CD14-positive monocyte (primary cell): ENCODE data around the gene TTC28. TPM values are rescaled to one million over a fixed set of nuclear protein-coding genes. Genes with fewer than 3 reads are reported as not detected.
A peak's percentile ranks its signal among the peaks of the same experiment; 100 is the strongest.

Experiments
- DNase-seq, 3 donors: peaks; one replicate each; pipeline ENCODE4 v3.0.0-alpha.2; 2011 to 2022
- H2AFZ ChIP-seq: 2 replicates; pipeline ENCODE4 v1.6.0; 2012; ENCODE audit warnings: mild to moderate bottlenecking, low read depth, low read length, inconsistent platforms; ENCODE audit not compliant: insufficient read depth, poor library complexity, severe bottlenecking
- H3K27ac ChIP-seq, 2 donors: 1 replicate in 1 of 2; 2 replicates in 1 of 2; pipeline ENCODE4 v1.5.1; 2012 to 2013; ENCODE audit warnings: low read length in 2 of 2, control low read depth in 1 of 2, inconsistent platforms in 1 of 2, low read depth in 1 of 2, mild to moderate bottlenecking in 1 of 2
- H3K27me3 ChIP-seq, 2 donors: one replicate each; pipeline versions ENCODE4 v1.6.0 to v1.6.1; 2011 to 2013; ENCODE audit warnings: low read length in 2 of 2; ENCODE audit not compliant: control insufficient read depth in 2 of 2, insufficient read depth in 2 of 2
- H3K36me3 ChIP-seq, 2 donors: replicated peaks in 1 of 2; 1 replicate in 1 of 2; 2 replicates in 1 of 2; pipeline versions ENCODE4 v1.5.1 to v1.6.1; 2012 to 2013; ENCODE audit warnings: low read length in 2 of 2, control low read depth in 1 of 2, inconsistent platforms in 1 of 2, mild to moderate bottlenecking in 1 of 2; ENCODE audit not compliant: insufficient read depth in 2 of 2, control insufficient read depth in 1 of 2
- H3K4me1 ChIP-seq, 2 donors: 1 replicate in 1 of 2; 2 replicates in 1 of 2; pipeline versions ENCODE4 v1.5.1 to v1.6.1; 2012 to 2013; ENCODE audit warnings: low read length in 2 of 2, control low read depth in 1 of 2, inconsistent platforms in 1 of 2, mild to moderate bottlenecking in 1 of 2, moderate library complexity in 1 of 2; ENCODE audit not compliant: insufficient read depth in 2 of 2, control insufficient read depth in 1 of 2
- H3K4me2 ChIP-seq: replicated peaks from 2 replicates; pipeline ENCODE3; 2012; ENCODE audit warnings: low read length, moderate library complexity, mild to moderate bottlenecking; ENCODE audit not compliant: poor library complexity, severe bottlenecking; ENCODE audit errors: extremely low read depth
- H3K4me3 ChIP-seq, 3 experiments: fragments of 200-600 bp in 1 of 3; sonication (generic) in 1 of 3; replicated peaks in 1 of 3; 1 replicate in 2 of 3; 2 replicates in 1 of 3; pipeline ENCODE4 v1.5.1; 2011 to 2013; ENCODE audit warnings: low read length in 3 of 3, mild to moderate bottlenecking in 3 of 3, control low read depth in 2 of 3, low read depth in 2 of 3, inconsistent platforms in 1 of 3, moderate library complexity in 1 of 3
- H3K79me2 ChIP-seq: 2 replicates; pipeline ENCODE4 v1.6.0; 2012; ENCODE audit warnings: mild to moderate bottlenecking, control low read depth, inconsistent platforms, low read length, moderate library complexity; ENCODE audit not compliant: insufficient read depth
- H3K9ac ChIP-seq: 2 replicates; pipeline ENCODE4 v1.6.0; 2017; ENCODE audit warnings: low read length, mild to moderate bottlenecking; ENCODE audit not compliant: insufficient read depth, poor library complexity, severe bottlenecking
- H3K9me3 ChIP-seq, 2 donors: replicated peaks in 1 of 2; 1 replicate in 1 of 2; 2 replicates in 1 of 2; pipeline versions ENCODE4 v1.5.1 to v1.6.1; 2012 to 2013; ENCODE audit warnings: low read length in 2 of 2, control low read depth in 1 of 2; ENCODE audit not compliant: control insufficient read depth in 1 of 2, insufficient read depth in 1 of 2
- H4K20me1 ChIP-seq: 2 replicates; pipeline ENCODE4 v1.6.0; 2012; ENCODE audit warnings: mild to moderate bottlenecking, low read length, control low read depth, moderate library complexity; ENCODE audit not compliant: insufficient read depth
- H3K27ac Mint-ChIP-seq, 7 donors: one replicate each; pipeline ENCODE4 v1.8.0; 2020; ENCODE audit warnings: mild to moderate bottlenecking in 7 of 7, mixed read lengths in 7 of 7, moderate library complexity in 6 of 7, inconsistent platforms in 2 of 7
- H3K27me3 Mint-ChIP-seq, 3 donors: one replicate each; pipeline ENCODE4 v1.8.0; 2021 to 2022; ENCODE audit warnings: low read depth in 3 of 3, mild to moderate bottlenecking in 3 of 3, mixed read lengths in 3 of 3, moderate library complexity in 3 of 3, inconsistent platforms in 1 of 3
- H3K36me3 Mint-ChIP-seq, 2 donors: one replicate each; pipeline ENCODE4 v1.8.0; 2020; ENCODE audit warnings: mixed read lengths in 2 of 2, inconsistent platforms in 1 of 2, mild to moderate bottlenecking in 1 of 2
- H3K4me1 Mint-ChIP-seq: one replicate; pipeline ENCODE4 v1.8.0; 2020; ENCODE audit warnings: mild to moderate bottlenecking, mixed read lengths
- H3K4me3 Mint-ChIP-seq, 2 donors: one replicate each; pipeline ENCODE4 v1.8.0; 2020; ENCODE audit warnings: mild to moderate bottlenecking in 2 of 2, mixed read lengths in 2 of 2, moderate library complexity in 1 of 2
- H3K9me3 Mint-ChIP-seq, 7 donors: one replicate each; pipeline ENCODE4 v1.8.0; 2020 to 2022; ENCODE audit warnings: mixed read lengths in 7 of 7, mild to moderate bottlenecking in 6 of 7, moderate library complexity in 6 of 7, inconsistent platforms in 2 of 7
- WGBS: methylation state at CpG from one replicate; pipeline ENCODE4 v1.1.5; 2013; ENCODE audit warnings: missing lambda C conversion rate; ENCODE audit not compliant: insufficient coverage; 5-methylcytosine and 5-hydroxymethylcytosine counted together
- intact Hi-C, 2 donors: fragments of 100-400 bp; cut with micrococcal nuclease; formaldehyde crosslinking; loops; one replicate each; pipeline versions ENCODE4 v1.15.0 to v1.15.1; 2023
- polyA plus RNA-seq, 3 donors: library from polyadenylated mRNA; depleted of rRNA in 1 of 3; unstranded in 2 of 3; stranded (reverse) in 1 of 3; fragments of 300-500 nt in 2 of 3; fragments of >200 nt in 1 of 3; fragmentation: Illumina TruSeq in 2 of 3; gene quantifications; 1 replicate in 2 of 3; 2 replicates in 1 of 3; pipeline ENCODE4 v1.2.3, GENCODE V29; 2012 to 2021
- TF ChIP-seq, protein P1 (sequence below): fragments of 200-600 bp; IDR thresholded peaks from one replicate; pipeline ENCODE4 v1.8.0; 2022; ENCODE audit warnings: antibody characterized with exemption, mild to moderate bottlenecking

TTC28 gene
- polyA plus RNA-seq, 3 donors = 0.24 to 0.61 TPM; not detected in 1

DNA sequence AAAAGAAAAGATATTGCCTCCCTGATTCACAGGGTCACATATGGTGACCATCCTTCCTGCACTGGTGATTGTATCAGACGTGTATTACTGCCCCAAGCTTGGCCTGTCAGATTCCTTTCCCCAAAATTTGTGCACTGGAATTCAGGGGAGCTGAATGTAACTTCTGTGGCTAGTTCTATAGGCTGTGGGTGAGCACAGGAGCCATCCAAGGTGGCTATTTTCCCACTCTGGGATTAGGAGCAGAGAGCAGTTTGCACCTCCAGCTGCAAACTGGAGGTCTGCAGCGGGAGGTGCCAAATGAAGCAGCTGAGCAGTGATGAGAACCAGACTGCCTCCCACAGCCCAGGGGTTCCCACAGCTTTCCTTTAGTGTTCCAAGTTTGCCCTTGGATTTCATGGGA is 636.4 kb downstream of the TTC28 start:
- H3K9me3 Mint-ChIP-seq = peaks cover 0 to 2% (median 0%) of the 10 kb centered on the region in 7 donors
- intact Hi-C loops = no loop called here
- WGBS = 100% methylated on average over 1 of the region's 2 CpGs

DNA sequence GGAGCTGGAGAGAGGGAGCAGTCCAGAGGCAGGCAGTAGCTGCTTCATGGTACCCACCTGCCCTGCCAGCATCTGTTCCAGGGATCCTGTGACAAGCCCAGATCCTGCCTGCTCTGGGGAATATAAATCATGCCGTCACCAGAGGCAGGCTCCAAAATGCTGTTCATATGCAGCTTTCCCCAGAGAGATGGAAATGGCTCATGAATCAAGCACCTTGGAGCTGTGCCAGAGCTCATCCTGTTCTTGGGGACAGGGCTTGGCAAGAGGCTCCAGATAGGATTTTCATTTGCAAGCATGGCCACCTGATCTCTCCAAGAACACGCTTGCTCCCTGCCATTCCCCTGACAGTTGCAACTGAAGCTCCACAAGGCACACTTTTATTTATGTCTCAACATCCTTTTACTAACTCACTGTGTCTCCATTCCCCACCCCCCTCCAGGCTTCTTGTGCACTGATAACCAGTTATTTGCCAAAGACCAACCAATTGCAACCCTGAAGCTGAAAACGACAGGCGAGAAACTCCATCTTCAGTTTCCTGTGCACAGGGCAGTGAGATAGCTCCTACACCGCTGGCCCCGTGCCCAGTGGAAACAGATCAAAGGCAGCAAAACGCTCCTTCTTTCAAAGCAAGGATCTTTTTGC is 644.8 kb downstream of the TTC28 start:
- no peaks in the 10 kb centered on the region for H3K27me3 ChIP-seq
- DNase-seq = no peak
- no peaks in the 10 kb centered on the region for H3K36me3 ChIP-seq
- peaks cover 2% of the 10 kb centered on the region for H3K4me1 Mint-ChIP-seq
- no peak overlapping the region for H3K4me3 Mint-ChIP-seq
- no peak overlapping the region for H2AFZ ChIP-seq
- no peak overlapping the region for H3K4me2 ChIP-seq
- TF ChIP-seq, protein P1, sequence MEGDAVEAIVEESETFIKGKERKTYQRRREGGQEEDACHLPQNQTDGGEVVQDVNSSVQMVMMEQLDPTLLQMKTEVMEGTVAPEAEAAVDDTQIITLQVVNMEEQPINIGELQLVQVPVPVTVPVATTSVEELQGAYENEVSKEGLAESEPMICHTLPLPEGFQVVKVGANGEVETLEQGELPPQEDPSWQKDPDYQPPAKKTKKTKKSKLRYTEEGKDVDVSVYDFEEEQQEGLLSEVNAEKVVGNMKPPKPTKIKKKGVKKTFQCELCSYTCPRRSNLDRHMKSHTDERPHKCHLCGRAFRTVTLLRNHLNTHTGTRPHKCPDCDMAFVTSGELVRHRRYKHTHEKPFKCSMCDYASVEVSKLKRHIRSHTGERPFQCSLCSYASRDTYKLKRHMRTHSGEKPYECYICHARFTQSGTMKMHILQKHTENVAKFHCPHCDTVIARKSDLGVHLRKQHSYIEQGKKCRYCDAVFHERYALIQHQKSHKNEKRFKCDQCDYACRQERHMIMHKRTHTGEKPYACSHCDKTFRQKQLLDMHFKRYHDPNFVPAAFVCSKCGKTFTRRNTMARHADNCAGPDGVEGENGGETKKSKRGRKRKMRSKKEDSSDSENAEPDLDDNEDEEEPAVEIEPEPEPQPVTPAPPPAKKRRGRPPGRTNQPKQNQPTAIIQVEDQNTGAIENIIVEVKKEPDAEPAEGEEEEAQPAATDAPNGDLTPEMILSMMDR = no peak
- peaks cover 0 to 3% (median 0%) of the 10 kb centered on the region in 7 donors for H3K9me3 Mint-ChIP-seq
- no peak overlapping the region for H3K4me3 ChIP-seq
- H3K9ac ChIP-seq = no peak overlapping the region
- no peaks in the 10 kb centered on the region for H3K4me1 ChIP-seq
- no peaks in the 10 kb centered on the region for H3K9me3 ChIP-seq
- no peaks in the 10 kb centered on the region for H4K20me1 ChIP-seq
- H3K36me3 Mint-ChIP-seq = no peaks in the 10 kb centered on the region
- no peak overlapping the region for H3K27ac ChIP-seq
- 12% methylated on average over 7 of the region's 7 CpGs for WGBS
- intact Hi-C loops = no loop called here
- no peaks in the 10 kb centered on the region for H3K79me2 ChIP-seq
- peaks cover 2 to 4% (median 3%) of the 10 kb centered on the region in 3 donors for H3K27me3 Mint-ChIP-seq
- H3K27ac Mint-ChIP-seq = peak overlapping the region in 1 of 7 donors; percentile 4

More for the DNA sequence above, 636.4 kb downstream of the TTC28 start:
- Mint-ChIP-seq H3K4me1 (no peaks in the 10 kb centered on the region), H3K27me3 (peaks cover 0 to 3% (median 0%) of the 10 kb centered on the region in 3 donors), H3K4me3 (no peak overlapping the region), H3K27ac (no peak overlapping the region), H3K36me3 (no peaks in the 10 kb centered on the region)
- DNase-seq = no peak
- Histone ChIP-seq H2AFZ (no peak overlapping the region), H3K9ac (no peak overlapping the region), H4K20me1 (no peaks in the 10 kb centered on the region), H3K4me2 (no peak overlapping the region), H3K27ac (no peak overlapping the region), H3K79me2 (no peaks in the 10 kb centered on the region), H3K4me1 (no peaks in the 10 kb centered on the region), H3K27me3 (no peaks in the 10 kb centered on the region), H3K4me3 (no peak overlapping the region), H3K36me3 (no peaks in the 10 kb centered on the region), H3K9me3 (no peaks in the 10 kb centered on the region)
- TF ChIP-seq, protein P1 = no peak
